ENCODE measurements around the gene DCTN5.
"Not testable (repeated sequence)": the region's sequence is repeated elsewhere in the genome, so short reads cannot be mapped to it uniquely, and the experiment has no call there.

DNA sequence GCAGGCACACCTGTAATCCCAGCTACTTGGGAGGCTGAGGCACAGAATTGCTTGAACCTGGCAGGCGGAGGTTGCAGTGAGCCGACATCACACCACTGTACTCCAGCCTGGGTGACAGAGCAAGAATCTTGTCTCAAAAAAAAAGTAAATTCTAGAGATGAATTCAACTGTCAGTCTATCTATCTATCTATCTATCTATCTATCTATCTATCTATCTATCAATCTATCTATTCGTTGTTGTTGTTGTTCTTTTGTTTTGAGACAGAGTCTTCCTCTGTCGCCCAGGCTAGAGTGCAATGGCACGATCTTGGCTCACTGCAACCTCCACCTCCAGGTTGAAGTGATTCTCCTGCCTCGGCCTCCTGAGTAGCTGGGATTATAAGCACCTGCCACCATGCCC is 30.4 kb upstream of the DCTN5 start:
- TF ChIP-seq CTCF, POLR2A (IDR thresholded peaks at IDR 0.05): not testable (repeated sequence)

Measured in body of pancreas (tissue), 4 donors.